ENCODE data around the gene CTXND1.

The CTXND1 gene

GRCh38 chr15:80199869-80200268 lies 52.1 kb downstream of the CTXND1 start:
- in situ Hi-C loops (cut with MboI; ENCODE audit: low pct_unique_long_range_greater_than_20kb, low sequenced_read_pairs, unreplicated experiment): no loop called here
- TF ChIP-seq, protein P1, sequence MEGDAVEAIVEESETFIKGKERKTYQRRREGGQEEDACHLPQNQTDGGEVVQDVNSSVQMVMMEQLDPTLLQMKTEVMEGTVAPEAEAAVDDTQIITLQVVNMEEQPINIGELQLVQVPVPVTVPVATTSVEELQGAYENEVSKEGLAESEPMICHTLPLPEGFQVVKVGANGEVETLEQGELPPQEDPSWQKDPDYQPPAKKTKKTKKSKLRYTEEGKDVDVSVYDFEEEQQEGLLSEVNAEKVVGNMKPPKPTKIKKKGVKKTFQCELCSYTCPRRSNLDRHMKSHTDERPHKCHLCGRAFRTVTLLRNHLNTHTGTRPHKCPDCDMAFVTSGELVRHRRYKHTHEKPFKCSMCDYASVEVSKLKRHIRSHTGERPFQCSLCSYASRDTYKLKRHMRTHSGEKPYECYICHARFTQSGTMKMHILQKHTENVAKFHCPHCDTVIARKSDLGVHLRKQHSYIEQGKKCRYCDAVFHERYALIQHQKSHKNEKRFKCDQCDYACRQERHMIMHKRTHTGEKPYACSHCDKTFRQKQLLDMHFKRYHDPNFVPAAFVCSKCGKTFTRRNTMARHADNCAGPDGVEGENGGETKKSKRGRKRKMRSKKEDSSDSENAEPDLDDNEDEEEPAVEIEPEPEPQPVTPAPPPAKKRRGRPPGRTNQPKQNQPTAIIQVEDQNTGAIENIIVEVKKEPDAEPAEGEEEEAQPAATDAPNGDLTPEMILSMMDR (IDR thresholded peaks at IDR 0.05; ENCODE audit: extremely low read depth, insufficient read depth, missing control alignments): no peak
- no peak for DNase-seq (ENCODE audit: low spot score)

- DNase-seq (ENCODE audit: low spot score): no peak
- in situ Hi-C loops (cut with MboI; ENCODE audit: low pct_unique_long_range_greater_than_20kb, low sequenced_read_pairs, unreplicated experiment): no loop called here
- TF ChIP-seq, protein P1 (IDR thresholded peaks at IDR 0.05; ENCODE audit: extremely low read depth, insufficient read depth, missing control alignments): no peak
These were observed 52.6 kb downstream of the CTXND1 start for GRCh38 chr15:80199366-80199765.

GRCh38 chr15:80194914-80195313 lies 57.1 kb downstream of the CTXND1 start:
- TF ChIP-seq, protein P1 (IDR thresholded peaks at IDR 0.05; ENCODE audit: extremely low read depth, insufficient read depth, missing control alignments): no peak
- no peak for DNase-seq (ENCODE audit: low spot score)
- in situ Hi-C loops (cut with MboI; ENCODE audit: low pct_unique_long_range_greater_than_20kb, low sequenced_read_pairs, unreplicated experiment): no loop called here

GRCh38 chr15:80194186-80194585 lies 57.8 kb downstream of the CTXND1 start:
- TF ChIP-seq, protein P1 (IDR thresholded peaks at IDR 0.05; ENCODE audit: extremely low read depth, insufficient read depth, missing control alignments): no peak
- in situ Hi-C loops (cut with MboI; ENCODE audit: low pct_unique_long_range_greater_than_20kb, low sequenced_read_pairs, unreplicated experiment): no loop called here
- DNase-seq (ENCODE audit: low spot score): no peak

DNA sequence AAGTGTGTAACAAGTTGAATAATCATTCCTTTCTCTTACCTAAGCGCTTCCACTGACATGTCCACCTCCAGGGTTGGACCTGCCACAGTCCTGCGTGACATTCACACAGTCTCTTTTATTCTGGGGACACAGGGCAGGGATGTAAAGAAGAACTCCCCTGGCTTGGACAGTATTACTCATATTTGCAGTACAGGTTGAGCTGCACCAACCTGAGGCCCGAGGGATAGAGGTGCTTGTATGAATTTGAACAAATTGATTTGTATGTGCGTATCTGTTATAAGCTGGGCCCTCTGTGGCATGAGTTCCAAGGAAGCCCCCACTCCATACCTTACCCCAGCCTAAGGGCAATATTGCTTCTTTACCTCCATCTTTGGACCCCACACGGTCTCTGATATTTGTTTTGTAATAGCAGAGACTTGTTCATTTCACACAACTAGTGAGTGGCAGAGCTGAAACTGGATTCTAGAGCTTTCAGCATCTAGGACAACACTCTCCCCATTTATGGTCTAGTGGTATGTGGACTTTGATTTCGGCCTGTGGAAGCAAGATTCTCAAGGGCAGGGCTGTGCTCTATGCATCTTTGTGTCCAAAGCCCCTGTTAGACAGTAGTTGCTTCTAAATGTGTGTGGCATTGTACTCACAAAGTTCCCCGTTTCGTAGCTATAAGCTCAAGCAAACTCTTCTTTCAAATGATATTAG lies 60.0 kb downstream of the CTXND1 start:
- no peak for DNase-seq (ENCODE audit: low spot score)
- TF ChIP-seq, protein P1 (IDR thresholded peaks at IDR 0.05; ENCODE audit: extremely low read depth, insufficient read depth, missing control alignments): no peak
- in situ Hi-C loops (cut with MboI; ENCODE audit: low pct_unique_long_range_greater_than_20kb, low sequenced_read_pairs, unreplicated experiment): no loop called here

GRCh38 chr15:80191198-80191597 lies 60.8 kb downstream of the CTXND1 start:
- TF ChIP-seq, protein P1 (IDR thresholded peaks at IDR 0.05; ENCODE audit: extremely low read depth, insufficient read depth, missing control alignments): no peak

More at GRCh38 chr15:80191198-80191597, 60.8 kb downstream of the CTXND1 start:
- in situ Hi-C loops (cut with MboI; ENCODE audit: low pct_unique_long_range_greater_than_20kb, low sequenced_read_pairs, unreplicated experiment): no loop called here
- DNase-seq (ENCODE audit: low spot score): no peak

All from GM13977 (cell line).